Gastrocnemius medialis (tissue), 4 donors: ENCODE data around the gene HDC. TPM values are rescaled to one million over a fixed set of nuclear protein-coding genes. Genes with fewer than 3 reads are reported as not detected.

ENCODE experiments used
- ATAC-seq, 2 donors: fragments of 150-250 bp; one replicate each; pipeline ENCODE4 v1.9.1; 2016
- DNase-seq, 2 donors: peaks; one replicate each; pipeline ENCODE4 v3.0.0-alpha.2; 2019
- H3K27ac ChIP-seq, 4 donors: fragments of 200-600 bp; sonication (generic); 1 replicate in 1 of 4; 2 replicates in 3 of 4; pipeline ENCODE4 v1.5.1; 2016 to 2018; ENCODE audit warnings: mild to moderate bottlenecking in 2 of 4, moderate library complexity in 1 of 4
- H3K27me3 ChIP-seq, 3 donors: fragments of 200-600 bp; sonication (generic) in 2 of 3; 1 replicate in 1 of 3; 2 replicates in 2 of 3; pipeline versions ENCODE4 v1.5.1 to v1.6.0; 2016 to 2019; ENCODE audit warnings: mild to moderate bottlenecking in 1 of 3, moderate library complexity in 1 of 3
- H3K36me3 ChIP-seq, 2 donors: fragments of 200-600 bp; sonication (generic) in 1 of 2; one replicate each; pipeline ENCODE4 v1.5.1; 2017 to 2018
- H3K4me1 ChIP-seq, 2 donors: fragments of 200-600 bp; sonication (generic) in 1 of 2; one replicate each; pipeline ENCODE4 v1.5.1; 2016 to 2017; ENCODE audit warnings: mild to moderate bottlenecking in 2 of 2
- H3K4me3 ChIP-seq, 4 donors: fragments of 200-600 bp; sonication (generic) in 3 of 4; 1 replicate in 1 of 4; 2 replicates in 3 of 4; pipeline ENCODE4 v1.5.1; 2016 to 2019; ENCODE audit warnings: mild to moderate bottlenecking in 2 of 4
- H3K9me3 ChIP-seq, 3 donors: fragments of 200-600 bp; sonication (generic) in 2 of 3; 1 replicate in 1 of 3; 2 replicates in 2 of 3; pipeline ENCODE4 v1.5.1; 2016 to 2019
- CTCF ChIP-seq, 5 experiments: fragments of 450-650 bp in 3 of 5; fragments of 200-600 bp in 2 of 5; sonication (generic) in 2 of 5; IDR thresholded peaks in 4 of 5; conservative IDR thresholded peaks in 1 of 5; 1 replicate in 4 of 5; 2 replicates in 1 of 5; pipeline ENCODE4 v1.5.1; 2016 to 2019; ENCODE audit warnings: antibody characterized with exemption in 5 of 5, mild to moderate bottlenecking in 3 of 5, moderate library complexity in 3 of 5
- POLR2A ChIP-seq, 2 donors: fragments of 450-650 bp; IDR thresholded peaks; one replicate each; pipeline ENCODE4 v1.6.1; 2017; ENCODE audit warnings: antibody characterized with exemption in 2 of 2, mild to moderate bottlenecking in 2 of 2, moderate library complexity in 2 of 2
- in situ Hi-C, 4 donors: fragments of 200-750 bp; cut with MboI; loops; one replicate each; pipeline versions ENCODE4 v1.15.0 to v1.8.0; 2017; ENCODE audit warnings: low sequenced_read_pairs in 4 of 4
- intact Hi-C: fragments of 100-400 bp; cut with DNase I; formaldehyde crosslinking; loops from one replicate; pipeline ENCODE4 v1.15.1; 2023; ENCODE audit warnings: low total_unique reads
- total RNA-seq, 4 donors: library from RNA; depleted of rRNA; stranded (reverse); fragments of >200 nt; gene quantifications; one replicate each; pipeline versions ENCODE4 v1.1.0 to v1.2.3, GENCODE V29; 2016

HDC gene
- under 1 TPM in 2 of 4 donors, not detected in 2; 0.09 to 0.20 TPM for total RNA-seq

GRCh38 chr15:50265620-50266019, at the start of gene HDC:
Gene HDC, minus strand, starts transcription at chr15:50265726. Its CDS starts 103 bp downstream, at chr15:50265623.
- Histone ChIP-seq H3K4me1 (no peaks in the 10 kb centered on the region), H3K36me3 (no peaks in the 10 kb centered on the region), H3K4me3 (no peak within 1 kb of the TSS), H3K27ac (no peak within 1 kb of the TSS), H3K9me3 (no peaks in the 10 kb centered on the region), H3K27me3 (no peaks in the 10 kb centered on the region)
- ATAC-seq (no peak), DNase-seq (no peak)
- intact Hi-C loops (no loop called here), in situ Hi-C loops (no loop called here)
- TF ChIP-seq POLR2A (IDR thresholded peaks at IDR 0.05) = no peak
- no peak for TF ChIP-seq CTCF (IDR thresholded peaks at IDR 0.05 in 4 of 5, conservative IDR thresholded peaks at IDR 0.05 in 1 of 5)

- no peak for TF ChIP-seq CTCF (IDR thresholded peaks at IDR 0.05 in 4 of 5, conservative IDR thresholded peaks at IDR 0.05 in 1 of 5)
- TF ChIP-seq POLR2A (IDR thresholded peaks at IDR 0.05) = no peak
- Histone ChIP-seq H3K27me3 (no peaks in the 10 kb centered on the region), H3K4me3 (no peak overlapping the region), H3K9me3 (no peaks in the 10 kb centered on the region), H3K36me3 (peaks cover 0 to 7% of the 10 kb centered on the region in 2 donors), H3K27ac (no peak overlapping the region), H3K4me1 (no peaks in the 10 kb centered on the region)
- in situ Hi-C loops = no loop called here
- no peak for ATAC-seq
- no peak for DNase-seq
- intact Hi-C loops = no loop called here
Measured at GRCh38 chr15:50312636-50313035, 47.1 kb upstream of the HDC start.

- in situ Hi-C loops = no loop called here
- no peaks in the 10 kb centered on the region for H3K27me3 ChIP-seq
- ATAC-seq (no peak), DNase-seq (no peak)
- TF ChIP-seq CTCF (IDR thresholded peaks at IDR 0.05 in 4 of 5, conservative IDR thresholded peaks at IDR 0.05 in 1 of 5) (no peak), POLR2A (IDR thresholded peaks at IDR 0.05) (no peak)
- no peak overlapping the region for H3K27ac ChIP-seq
- no peaks in the 10 kb centered on the region for H3K9me3 ChIP-seq
- no peak overlapping the region for H3K4me3 ChIP-seq
- intact Hi-C loops = no loop called here
- no peaks in the 10 kb centered on the region for H3K4me1 ChIP-seq
- H3K36me3 ChIP-seq = peaks cover 0 to 14% of the 10 kb centered on the region in 2 donors
Measured at GRCh38 chr15:50307799-50308198, 42.3 kb upstream of the HDC start.

- ATAC-seq = no peak
- no peak for DNase-seq
- H3K9me3 ChIP-seq = no peaks in the 10 kb centered on the region
- H3K36me3 ChIP-seq = peaks cover 0 to 44% of the 10 kb centered on the region in 2 donors
- H3K27me3 ChIP-seq = no peaks in the 10 kb centered on the region
- no peak overlapping the region for H3K27ac ChIP-seq
- intact Hi-C loops = no loop called here
- no peaks in the 10 kb centered on the region for H3K4me1 ChIP-seq
- TF ChIP-seq POLR2A (IDR thresholded peaks at IDR 0.05) (no peak), CTCF (IDR thresholded peaks at IDR 0.05 in 4 of 5, conservative IDR thresholded peaks at IDR 0.05 in 1 of 5) (no peak)
- no peak overlapping the region for H3K4me3 ChIP-seq
- in situ Hi-C loops = no loop called here
Measured at GRCh38 chr15:50304836-50305235, 39.3 kb upstream of the HDC start.

- intact Hi-C loops (no loop called here), in situ Hi-C loops (no loop called here)
- H3K27ac ChIP-seq = no peak overlapping the region
- no peak overlapping the region for H3K4me3 ChIP-seq
- TF ChIP-seq CTCF (IDR thresholded peaks at IDR 0.05 in 4 of 5, conservative IDR thresholded peaks at IDR 0.05 in 1 of 5) (no peak), POLR2A (IDR thresholded peaks at IDR 0.05) (no peak)
- no peaks in the 10 kb centered on the region for H3K4me1 ChIP-seq
- DNase-seq (no peak), ATAC-seq (no peak)
- peaks cover 0 to 56% of the 10 kb centered on the region in 2 donors for H3K36me3 ChIP-seq
- H3K27me3 ChIP-seq = no peaks in the 10 kb centered on the region
- H3K9me3 ChIP-seq = no peaks in the 10 kb centered on the region
Measured at GRCh38 chr15:50302581-50302980, 37.1 kb upstream of the HDC start.
